Panc1 (cell line): ENCODE measurements around the gene TAOK3. TPM values are rescaled to one million over a fixed set of nuclear protein-coding genes. Genes with fewer than 3 reads are reported as not detected.

Source experiments
- ATAC-seq: fragments of 200-7000 bp; cut with Tn5 transposase; 2 replicates; pipeline ENCODE4 v1.9.1; 2020; ENCODE audit warnings: mild to moderate bottlenecking, moderate library complexity
- BruUV-seq: library from RNA; stranded (reverse); fragments of 400-500 nt; replicated peaks from 2 replicates; lab custom pipeline; 2021; lab: Mats Ljungman, UMichigan
- CTCF ChIA-PET: fragments of 300-600 bp; sonication (Branson Sonifier 250); formaldehyde crosslinking; loops from one replicate; lab custom pipeline; 2022; ENCODE audit warnings: antibody characterized with exemption; lab: Charles Lee
- POLR2A ChIA-PET: fragments of 300-600 bp; sonication (Branson Sonifier 250); formaldehyde crosslinking; loops from one replicate; lab custom pipeline; 2022; ENCODE audit warnings: antibody characterized with exemption; lab: Charles Lee
- DNase-seq: peaks from one replicate; pipeline ENCODE4 v3.0.0-alpha.2; 2010; ENCODE audit warnings: low read depth, low spot score
- H3K27ac ChIP-seq: 2 replicates; pipeline ENCODE4 v1.5.1; 2011; ENCODE audit warnings: mild to moderate bottlenecking, low read length, inconsistent platforms
- H3K27me3 ChIP-seq: fragments of 200-500 bp; sonication (Bioruptor generic); 2 replicates; pipeline ENCODE4 v1.6.0; 2014; ENCODE audit warnings: low read length, inconsistent platforms; ENCODE audit not compliant: control insufficient read depth, insufficient read depth
- H3K36me3 ChIP-seq: fragments of 200-500 bp; sonication (Bioruptor generic); 2 replicates; pipeline ENCODE4 v1.5.1; 2014; ENCODE audit warnings: inconsistent platforms, mild to moderate bottlenecking, low read length, moderate library complexity; ENCODE audit not compliant: control insufficient read depth, insufficient read depth
- H3K4me1 ChIP-seq: 2 replicates; pipeline ENCODE4 v1.5.1; 2011; ENCODE audit warnings: inconsistent platforms, mild to moderate bottlenecking, low read length, moderate library complexity; ENCODE audit not compliant: control insufficient read depth, insufficient read depth
- H3K4me3 ChIP-seq, 2 experiments: 2 replicates each; pipeline ENCODE4 v1.5.1; 2011 to 2012; ENCODE audit warnings: low read depth in 2 of 2, low read length in 2 of 2, mild to moderate bottlenecking in 2 of 2, inconsistent platforms in 1 of 2, moderate library complexity in 1 of 2
- H3K9me3 ChIP-seq: fragments of 200-500 bp; sonication (Bioruptor generic); 2 replicates; pipeline ENCODE4 v1.5.1; 2014; ENCODE audit warnings: low read depth, mild to moderate bottlenecking, inconsistent platforms, low read length, moderate library complexity; ENCODE audit not compliant: control insufficient read depth, insufficient read depth
- POLR2AphosphoS5 ChIP-seq: IDR thresholded peaks from 2 replicates; pipeline ENCODE4 v1.6.1; 2012; ENCODE audit warnings: mild to moderate bottlenecking, low read depth, low read length, moderate library complexity
- REST ChIP-seq, 2 experiments: IDR thresholded peaks; 2 replicates each; pipeline ENCODE4 v1.6.1; 2011 to 2012; ENCODE audit warnings: low read depth in 2 of 2, control low read depth in 1 of 2, low read length in 1 of 2, mild to moderate bottlenecking in 1 of 2, moderate library complexity in 1 of 2; ENCODE audit not compliant: insufficient read depth in 1 of 2
- SIN3A ChIP-seq: IDR thresholded peaks from 2 replicates; pipeline ENCODE4 v1.6.1; 2012; ENCODE audit warnings: low read depth, mild to moderate bottlenecking, low read length, moderate library complexity, borderline replicate concordance; ENCODE audit not compliant: insufficient read depth
- TCF7L2 ChIP-seq: IDR thresholded peaks from 2 replicates; pipeline ENCODE4 v1.6.1; 2011; ENCODE audit warnings: mild to moderate bottlenecking, low read depth, low read length, inconsistent platforms
- in situ Hi-C: cut with HindIII; loops from 2 replicates; pipeline ENCODE4 v1.10.0; 2016; ENCODE audit warnings: low sequenced_read_pairs, low pct_unique_long_range_greater_than_20kb
- intact Hi-C: fragments of 100-400 bp; cut with micrococcal nuclease; formaldehyde crosslinking; loops from one replicate; pipeline ENCODE4 v1.10.0; 2022; ENCODE audit not compliant: unreplicated experiment
- total RNA-seq: library from RNA; stranded (reverse); gene quantifications from one replicate; pipeline ENCODE4 v1.2.1, GENCODE V29; 2021; ENCODE audit not compliant: unreplicated experiment
- TF ChIP-seq, protein P1 (sequence below): fragments of 450-650 bp; IDR thresholded peaks from 2 replicates; pipeline ENCODE4 v1.5.1; 2017; ENCODE audit warnings: mild to moderate bottlenecking

The TAOK3 gene
- total RNA-seq, 1 experiment from 2014 or later, result 30.5 TPM

GRCh38 chr12:118391424-118391823, 18.7 kb upstream of the TAOK3 start:
- DNase-seq (no peak), ATAC-seq (no peak)
- Histone ChIP-seq H3K4me1 (no peaks in the 10 kb centered on the region), H3K27ac (no peak overlapping the region), H3K36me3 (peaks cover 15% of the 10 kb centered on the region), H3K4me3 (no peak overlapping the region), H3K27me3 (no peaks in the 10 kb centered on the region), H3K9me3 (no peaks in the 10 kb centered on the region)
- ChIA-PET POLR2A (no interaction called here), CTCF (interaction anchor here (1.3 kb wide), 1 partner anchor 14 kb away, joined by 3 read pairs; no protein-coding TSS in a partner anchor)
- in situ Hi-C loops (no loop called here), intact Hi-C loops (no loop called here)
- no peak for TF ChIP-seq REST (IDR thresholded peaks at IDR 0.05; ENCODE audit: insufficient read depth in 1 of 2, low read depth in 2 of 2, low read length in 1 of 2)
- TF ChIP-seq, protein P1, sequence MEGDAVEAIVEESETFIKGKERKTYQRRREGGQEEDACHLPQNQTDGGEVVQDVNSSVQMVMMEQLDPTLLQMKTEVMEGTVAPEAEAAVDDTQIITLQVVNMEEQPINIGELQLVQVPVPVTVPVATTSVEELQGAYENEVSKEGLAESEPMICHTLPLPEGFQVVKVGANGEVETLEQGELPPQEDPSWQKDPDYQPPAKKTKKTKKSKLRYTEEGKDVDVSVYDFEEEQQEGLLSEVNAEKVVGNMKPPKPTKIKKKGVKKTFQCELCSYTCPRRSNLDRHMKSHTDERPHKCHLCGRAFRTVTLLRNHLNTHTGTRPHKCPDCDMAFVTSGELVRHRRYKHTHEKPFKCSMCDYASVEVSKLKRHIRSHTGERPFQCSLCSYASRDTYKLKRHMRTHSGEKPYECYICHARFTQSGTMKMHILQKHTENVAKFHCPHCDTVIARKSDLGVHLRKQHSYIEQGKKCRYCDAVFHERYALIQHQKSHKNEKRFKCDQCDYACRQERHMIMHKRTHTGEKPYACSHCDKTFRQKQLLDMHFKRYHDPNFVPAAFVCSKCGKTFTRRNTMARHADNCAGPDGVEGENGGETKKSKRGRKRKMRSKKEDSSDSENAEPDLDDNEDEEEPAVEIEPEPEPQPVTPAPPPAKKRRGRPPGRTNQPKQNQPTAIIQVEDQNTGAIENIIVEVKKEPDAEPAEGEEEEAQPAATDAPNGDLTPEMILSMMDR, result no peak
- no peak for TF ChIP-seq SIN3A
- TF ChIP-seq POLR2AphosphoS5, result no peak
- no peak for TF ChIP-seq TCF7L2
- BruUV-seq, result no TSS peak

DNA sequence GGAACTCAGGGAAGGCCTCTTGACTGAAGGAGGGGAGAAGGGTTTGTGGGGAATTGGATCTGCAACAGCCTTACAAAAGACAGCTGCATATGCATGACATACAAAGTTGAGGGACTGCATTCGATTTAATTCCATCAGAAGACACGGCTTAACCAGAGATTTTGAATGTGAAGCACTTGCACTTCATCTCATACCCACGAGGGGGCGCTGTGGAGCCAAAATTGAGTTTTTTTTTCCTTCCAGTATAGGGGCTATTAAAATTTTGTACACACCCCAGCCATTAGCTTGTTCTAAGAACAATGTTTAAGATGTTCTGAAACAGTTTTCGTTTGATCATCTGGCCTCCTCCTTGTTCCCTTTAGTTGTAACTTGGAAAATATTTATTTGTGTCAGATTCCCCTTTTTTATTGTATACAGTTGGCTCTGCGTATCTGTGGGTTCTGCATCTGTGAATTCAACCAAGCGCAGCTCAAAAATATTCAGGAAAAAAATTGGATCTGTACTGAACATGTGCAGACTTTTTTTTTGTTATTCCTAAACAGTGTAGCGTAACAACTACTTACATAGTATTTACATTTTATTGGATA, 5.3 kb upstream of the TAOK3 start:
- BruUV-seq, result TSS peak; percentile 70
- intact Hi-C loops, result no loop called here
- POLR2A ChIA-PET, result no interaction called here

More for the DNA sequence above, 5.3 kb upstream of the TAOK3 start:
- no peaks in the 10 kb centered on the region for H3K27me3 ChIP-seq
- H3K4me1 ChIP-seq, result peaks cover 3% of the 10 kb centered on the region; the same call in 1 of the 2 replicates
- no peak for ATAC-seq
- TF ChIP-seq, protein P1, result peak; percentile 95
- no peak for TF ChIP-seq REST (IDR thresholded peaks at IDR 0.05; ENCODE audit: insufficient read depth in 1 of 2, low read depth in 2 of 2, low read length in 1 of 2)
- H3K27ac ChIP-seq, result peak overlapping the region; percentile 86
- no peaks in the 10 kb centered on the region for H3K9me3 ChIP-seq
- H3K36me3 ChIP-seq, result peaks cover 10% of the 10 kb centered on the region
- peak overlapping the region; percentile 83 to 88 for H3K4me3 ChIP-seq
- DNase-seq, result no peak
- CTCF ChIA-PET, result interaction anchor here (0.6 to 1.2 kb wide), 5 partner anchors 13 to 345 kb away, joined by 3 to 5 read pairs (median 3); no protein-coding TSS in a partner anchor
- in situ Hi-C loops, result no loop called here
